HG03175 (cell line): ENCODE data around the gene PCDHB6.
"Not testable (repeated sequence)": the region's sequence is repeated elsewhere in the genome, so short reads cannot be mapped to it uniquely, and the experiment has no call there.

Source experiments
- ATAC-seq: cut with Tn5 transposase; IDR thresholded peaks from one replicate; pipeline ENCODE4 v1.9.1; 2021; ENCODE audit warnings: mild to moderate bottlenecking, moderate library complexity; ENCODE audit not compliant: unreplicated experiment

PCDHB6 gene

GRCh38 chr5:141149812-141150211 lies at the start of gene PCDHB6:
Gene PCDHB6 (plus strand): TSS chr5:141150057. CDS start chr5:141150258, 201 bp downstream.
- no peak for ATAC-seq

DNA sequence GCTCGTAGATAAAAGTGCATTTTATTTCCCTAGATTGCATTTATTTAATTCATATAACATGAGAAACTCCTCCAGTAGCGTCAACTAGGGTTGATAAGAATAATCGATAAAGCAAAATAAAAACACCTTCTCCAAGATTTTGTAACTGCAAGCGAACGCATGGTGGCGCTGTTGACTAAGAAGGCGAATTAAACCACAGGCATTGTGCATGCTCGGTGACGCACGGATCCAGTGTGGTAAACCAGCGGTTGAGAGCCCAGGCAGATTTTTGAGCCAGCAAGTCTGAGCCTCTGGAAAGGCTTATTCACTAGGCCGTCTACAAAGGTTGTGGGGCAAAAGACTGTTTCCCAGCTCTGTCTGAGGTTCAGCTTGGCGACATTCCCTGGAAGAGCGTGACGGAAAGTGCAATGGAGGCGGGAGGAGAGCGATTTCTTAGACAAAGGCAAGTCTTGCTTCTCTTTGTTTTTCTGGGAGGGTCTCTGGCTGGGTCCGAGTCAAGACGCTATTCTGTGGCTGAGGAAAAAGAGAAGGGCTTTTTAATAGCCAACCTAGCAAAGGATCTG lies 49.5 kb upstream of the PCDHB6 start, which contains the start of gene PCDHB3:
PCDHB3 (plus strand) TSS at position 231 of the 563 bp plus-strand sequence; CDS start at position 408, 177 bp downstream.
- no peak for ATAC-seq

DNA sequence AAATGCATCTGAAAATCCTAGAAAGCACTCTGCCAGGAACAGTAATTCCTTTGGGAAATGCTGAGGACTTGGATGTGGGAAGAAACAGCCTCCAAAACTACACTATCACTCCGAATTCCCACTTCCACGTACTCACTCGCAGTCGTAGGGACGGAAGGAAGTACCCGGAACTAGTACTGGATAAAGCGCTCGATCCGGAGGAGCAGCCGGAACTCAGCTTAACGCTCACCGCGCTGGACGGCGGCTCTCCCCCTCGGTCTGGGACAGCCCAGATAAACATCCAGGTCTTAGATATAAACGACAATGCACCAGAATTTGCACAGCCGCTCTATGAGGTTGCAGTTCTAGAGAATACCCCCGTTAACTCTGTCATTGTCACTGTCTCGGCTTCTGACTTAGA lies 48.8 kb upstream of the PCDHB6 start:
- no peak for ATAC-seq

- ATAC-seq, result not testable (repeated sequence)
These were observed 47.8 kb upstream of the PCDHB6 start for GRCh38 chr5:141102070-141102469.

DNA sequence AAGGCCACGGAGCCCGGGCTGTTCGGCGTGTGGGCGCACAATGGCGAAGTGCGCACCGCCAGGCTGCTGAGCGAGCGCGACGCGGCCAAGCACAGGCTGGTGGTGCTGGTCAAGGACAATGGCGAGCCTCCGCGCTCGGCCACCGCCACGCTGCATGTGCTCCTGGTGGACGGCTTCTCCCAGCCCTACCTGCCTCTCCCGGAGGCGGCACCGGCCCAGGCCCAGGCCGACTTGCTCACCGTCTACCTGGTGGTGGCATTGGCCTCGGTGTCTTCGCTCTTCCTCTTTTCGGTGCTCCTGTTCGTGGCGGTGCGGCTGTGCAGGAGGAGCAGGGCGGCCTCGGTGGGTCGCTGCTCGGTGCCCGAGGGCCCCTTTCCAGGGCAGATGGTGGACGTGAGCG lies 47.4 kb upstream of the PCDHB6 start:
- ATAC-seq, result not testable (repeated sequence)

DNA sequence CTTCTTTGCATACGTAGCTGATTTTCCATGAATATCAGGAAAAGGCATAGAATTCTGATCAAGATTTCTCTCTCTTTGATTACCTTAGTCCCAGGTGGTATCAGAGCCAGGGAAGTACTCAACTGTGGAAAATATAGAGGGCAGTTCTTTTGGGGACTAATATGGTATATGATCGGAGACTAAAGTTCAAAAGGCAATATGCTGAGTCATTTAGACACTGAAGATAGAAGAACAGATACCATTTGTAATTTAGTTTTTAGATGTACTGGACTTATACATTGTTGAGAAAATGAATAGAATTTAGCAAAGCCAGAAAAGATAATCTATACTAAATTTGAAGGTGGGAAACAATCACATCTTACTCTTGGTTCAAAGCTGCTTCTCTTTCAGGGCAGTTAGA lies 44.5 kb upstream of the PCDHB6 start:
- no peak for ATAC-seq

- no peak for ATAC-seq
These were observed 30.6 kb upstream of the PCDHB6 start for GRCh38 chr5:141119250-141119649.

DNA sequence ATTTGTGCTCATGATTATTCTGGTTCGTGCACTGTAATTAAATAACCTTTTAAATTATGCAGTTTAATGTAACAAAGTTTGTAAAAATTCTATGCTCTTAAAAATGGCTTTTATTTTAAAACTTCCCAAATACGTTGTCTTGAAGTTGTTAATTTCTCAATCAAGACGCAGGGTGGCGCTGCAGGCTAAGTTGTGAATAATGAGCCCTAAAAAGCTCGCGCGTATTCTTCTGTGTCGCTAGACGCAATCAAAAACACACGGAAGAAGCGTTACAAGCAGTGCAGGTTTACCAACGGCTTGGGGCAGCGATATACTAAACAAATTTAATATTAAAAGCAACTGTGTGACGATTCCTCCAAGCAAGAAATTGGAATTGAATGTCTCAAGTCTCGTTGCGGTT lies 28.3 kb upstream of the PCDHB6 start, which contains the start of gene PCDHB4:
PCDHB4 (plus strand) TSS at position 256 of the 400 bp plus-strand sequence. CDS start 181 bp downstream, outside the sequence.
- ATAC-seq, result no peak

GRCh38 chr5:141121985-141122384 lies 27.9 kb upstream of the PCDHB6 start:
- no peak for ATAC-seq

- not testable (repeated sequence) for ATAC-seq
These were observed 26.3 kb upstream of the PCDHB6 start for GRCh38 chr5:141123396-141124135.

DNA sequence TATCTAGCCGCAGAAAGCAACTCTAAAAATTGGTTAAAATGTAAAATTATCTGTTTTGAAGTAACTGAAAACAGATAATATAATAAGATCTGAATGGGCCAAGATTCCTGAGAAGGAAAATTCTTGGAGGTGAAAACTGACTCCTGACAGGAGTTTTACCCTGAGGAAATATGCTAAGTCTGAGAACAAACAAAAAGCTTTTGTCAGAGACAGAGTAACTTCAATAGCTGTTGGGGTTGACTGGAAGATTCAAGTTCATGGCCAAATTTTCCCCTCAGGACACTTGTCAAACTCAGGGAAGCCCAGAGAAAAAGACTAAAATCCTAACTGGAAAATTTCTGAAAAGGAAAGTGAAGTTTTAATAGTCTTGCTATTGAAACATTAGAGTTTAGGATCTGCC lies 22.6 kb upstream of the PCDHB6 start:
- ATAC-seq, result no peak

DNA sequence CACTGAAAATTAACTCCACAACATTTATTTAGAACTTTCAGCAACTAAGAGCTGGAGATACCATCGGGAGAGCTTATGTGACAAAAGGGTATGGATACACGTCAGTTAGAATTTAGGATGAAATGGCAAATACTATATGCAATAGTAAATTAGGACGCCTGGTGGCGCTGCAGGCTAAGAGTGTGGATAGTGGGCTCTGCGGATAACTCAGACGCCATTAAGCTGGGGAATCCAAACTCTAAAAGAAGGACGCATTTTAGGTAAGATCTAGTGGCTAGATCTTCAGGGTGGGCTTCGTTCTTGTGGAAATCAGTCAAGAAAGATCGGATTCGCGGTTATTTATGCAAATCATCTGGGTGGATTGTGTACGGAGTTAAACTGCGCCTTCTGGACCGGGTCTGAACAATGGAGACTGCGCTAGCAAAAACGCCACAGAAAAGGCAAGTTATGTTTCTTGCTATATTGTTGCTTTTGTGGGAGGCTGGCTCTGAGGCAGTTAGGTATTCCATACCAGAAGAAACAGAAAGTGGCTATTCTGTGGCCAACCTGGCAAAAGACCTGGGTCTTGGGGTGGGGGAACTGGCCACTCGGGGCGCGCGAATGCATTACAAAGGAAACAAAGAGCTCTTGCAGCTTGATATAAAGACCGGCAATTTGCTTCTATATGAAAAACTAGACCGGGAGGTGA lies 14.7 kb upstream of the PCDHB6 start, which contains the start of gene PCDHB5:
PCDHB5 (plus strand) TSS at position 177 of the 688 bp plus-strand sequence; CDS start at position 406, 229 bp downstream.
- no peak for ATAC-seq

DNA sequence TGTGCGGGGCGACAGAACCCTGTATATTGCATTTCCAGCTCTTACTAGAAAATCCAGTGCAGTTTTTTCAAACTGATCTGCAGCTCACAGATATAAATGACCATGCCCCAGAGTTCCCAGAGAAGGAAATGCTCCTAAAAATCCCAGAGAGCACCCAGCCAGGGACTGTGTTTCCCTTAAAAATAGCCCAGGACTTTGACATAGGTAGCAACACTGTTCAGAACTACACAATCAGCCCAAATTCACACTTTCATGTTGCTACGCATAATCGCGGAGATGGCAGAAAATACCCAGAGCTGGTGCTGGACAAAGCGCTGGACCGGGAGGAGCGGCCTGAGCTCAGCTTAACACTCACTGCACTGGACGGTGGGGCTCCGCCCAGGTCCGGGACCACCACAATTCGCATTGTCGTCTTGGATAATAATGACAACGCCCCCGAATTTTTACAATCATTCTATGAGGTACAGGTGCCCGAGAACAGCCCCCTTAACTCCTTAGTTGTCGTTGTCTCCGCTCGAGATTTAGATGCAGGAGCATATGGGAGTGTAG lies 14.1 kb upstream of the PCDHB6 start:
- no peak for ATAC-seq

- ATAC-seq, result not testable (repeated sequence)
These were observed 12.5 kb upstream of the PCDHB6 start for GRCh38 chr5:141137346-141137745.

- no peak for ATAC-seq
These were observed 551 bp downstream of the PCDHB6 start for GRCh38 chr5:141150224-141150992.

GRCh38 chr5:141150993-141151325 lies 1.1 kb downstream of the PCDHB6 start:
- ATAC-seq, result no peak

GRCh38 chr5:141151632-141152031 lies 1.8 kb downstream of the PCDHB6 start:
- ATAC-seq, result not testable (repeated sequence)

GRCh38 chr5:141152096-141152495 lies 2.2 kb downstream of the PCDHB6 start:
- not testable (repeated sequence) for ATAC-seq

DNA sequence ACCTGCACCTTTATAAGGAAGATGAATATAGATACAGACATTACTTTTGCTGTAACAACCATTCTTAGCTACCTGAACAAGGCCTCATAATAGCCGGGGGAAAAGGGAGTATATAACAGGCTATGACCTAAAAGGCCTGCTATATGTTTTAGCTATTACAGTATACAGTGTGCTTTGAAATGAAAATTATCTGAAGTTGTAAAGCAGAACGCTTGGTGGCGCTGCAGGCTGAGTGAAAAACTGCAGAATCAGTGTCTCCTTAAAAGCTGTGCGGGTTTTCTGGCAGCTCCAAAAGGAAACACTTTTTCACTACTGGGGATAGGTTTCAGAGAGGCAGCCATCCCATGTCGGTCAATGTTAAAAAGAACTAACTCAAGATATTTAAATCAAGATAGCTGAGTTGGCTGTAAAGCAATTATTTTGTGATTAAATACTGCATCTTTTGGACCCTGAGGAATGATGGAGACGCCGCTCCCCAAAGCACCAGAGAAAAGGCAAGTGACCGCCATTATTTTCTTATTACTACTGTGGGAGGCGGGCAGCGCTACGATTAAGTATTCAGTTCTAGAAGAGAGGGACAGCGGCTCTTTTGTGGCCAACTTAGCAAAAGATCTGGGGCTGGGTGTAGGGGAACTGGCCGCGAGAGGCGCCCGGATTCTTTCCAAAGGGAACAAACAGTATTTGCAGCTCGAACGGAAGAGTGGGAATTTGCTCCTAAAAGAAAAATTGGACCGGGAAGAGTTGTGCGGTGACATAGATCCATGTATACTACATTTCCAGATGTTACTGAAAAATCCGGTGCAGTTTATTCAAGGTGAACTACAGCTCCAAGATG lies 5.9 kb downstream of the PCDHB6 start:
- ATAC-seq, result no peak

DNA sequence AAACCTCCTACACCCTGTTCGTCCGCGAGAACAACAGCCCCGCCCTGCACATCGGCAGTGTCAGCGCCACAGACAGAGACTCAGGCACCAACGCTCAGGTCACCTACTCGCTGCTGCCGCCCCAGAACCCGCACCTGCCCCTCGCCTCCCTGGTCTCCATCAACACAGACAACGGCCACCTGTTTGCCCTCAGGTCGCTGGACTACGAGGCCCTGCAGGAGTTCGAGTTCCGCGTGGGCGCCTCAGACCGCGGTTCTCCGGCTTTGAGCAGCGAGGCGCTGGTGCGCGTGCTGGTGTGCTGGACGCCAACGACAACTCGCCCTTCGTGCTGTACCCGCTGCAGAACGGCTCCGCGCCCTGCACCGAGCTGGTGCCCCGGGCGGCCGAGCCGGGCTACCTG lies 7.5 kb downstream of the PCDHB6 start:
- not testable (repeated sequence) for ATAC-seq
